ENCODE measurements around the gene MBNL2. TPM values are rescaled to one million over a fixed set of nuclear protein-coding genes. Genes with fewer than 3 reads are reported as not detected.

MBNL2 gene
- total RNA-seq, 1 experiment from 2014 or later: 74.3 TPM

GRCh38 chr13:97321101-97321500, 99.0 kb downstream of the MBNL2 start:
- no peak for TF ChIP-seq CTCF (IDR thresholded peaks at IDR 0.05; ENCODE audit: unreplicated experiment)
- Mint-ChIP-seq H3K4me1 (ENCODE audit: insufficient read depth, unreplicated experiment) (peaks cover 10% of the 10 kb centered on the region), H3K27ac (ENCODE audit: low read depth, unreplicated experiment) (no peak overlapping the region), H3K27me3 (ENCODE audit: insufficient read depth, unreplicated experiment) (no peaks in the 10 kb centered on the region), H3K36me3 (ENCODE audit: insufficient read depth, unreplicated experiment) (peaks cover 2% of the 10 kb centered on the region), H3K9me3 (ENCODE audit: unreplicated experiment) (no peaks in the 10 kb centered on the region), H3K4me3 (ENCODE audit: unreplicated experiment) (no peak overlapping the region)
- ChIA-PET CTCF (interaction anchor here (1.8 to 2.1 kb wide), 2 partner anchors 22 to 23 kb away, joined by 3 to 7 read pairs; no protein-coding TSS in a partner anchor), POLR2A (interaction anchor here (0.7 to 1.0 kb wide), 3 partner anchors 9 to 98 kb away, joined by 3 to 4 read pairs (median 4); no protein-coding TSS in a partner anchor)
- intact Hi-C loops (cut with micrococcal nuclease): no loop called here
- no peak for DNase-seq (ENCODE audit: unreplicated experiment)
- BruUV-seq (replicated peaks): no TSS peak

GRCh38 chr13:97321616-97322321, 99.6 kb downstream of the MBNL2 start:
- POLR2A ChIA-PET: interaction anchor here (0.7 to 1.0 kb wide), 3 partner anchors 8 to 16 kb away, joined by 3 to 4 read pairs (median 3); no protein-coding TSS in a partner anchor
- intact Hi-C loops (cut with micrococcal nuclease): no loop called here
- CTCF ChIA-PET: interaction anchor here (1.8 to 2.1 kb wide), 2 partner anchors 22 to 23 kb away, joined by 3 to 7 read pairs; no protein-coding TSS in a partner anchor
- H3K4me1 Mint-ChIP-seq (ENCODE audit: insufficient read depth, unreplicated experiment): peaks cover 10% of the 10 kb centered on the region
- H3K9me3 Mint-ChIP-seq (ENCODE audit: unreplicated experiment): no peaks in the 10 kb centered on the region
- H3K36me3 Mint-ChIP-seq (ENCODE audit: insufficient read depth, unreplicated experiment): no peaks in the 10 kb centered on the region
- no peak overlapping the region for H3K4me3 Mint-ChIP-seq (ENCODE audit: unreplicated experiment)
- BruUV-seq (replicated peaks): no TSS peak
- H3K27me3 Mint-ChIP-seq (ENCODE audit: insufficient read depth, unreplicated experiment): no peaks in the 10 kb centered on the region
- TF ChIP-seq CTCF (IDR thresholded peaks at IDR 0.05; ENCODE audit: unreplicated experiment): no peak
- H3K27ac Mint-ChIP-seq (ENCODE audit: low read depth, unreplicated experiment): no peak overlapping the region
- DNase-seq (ENCODE audit: unreplicated experiment): no peak

- peaks cover 19% of the 10 kb centered on the region for H3K4me1 Mint-ChIP-seq (ENCODE audit: insufficient read depth, unreplicated experiment)
- intact Hi-C loops (cut with micrococcal nuclease): no loop called here
- no peak for DNase-seq (ENCODE audit: unreplicated experiment)
- ChIA-PET CTCF (interaction anchor here (0.6 to 2.1 kb wide), 5 partner anchors 7 to 1409 kb away, joined by 3 to 7 read pairs (median 4); no protein-coding TSS in a partner anchor), POLR2A (interaction anchor here (0.9 kb wide), 1 partner anchor 10 kb away, joined by 3 read pairs; no protein-coding TSS in a partner anchor)
- no TSS peak for BruUV-seq (replicated peaks)
- H3K4me3 Mint-ChIP-seq (ENCODE audit: unreplicated experiment): no peak overlapping the region
- TF ChIP-seq CTCF (IDR thresholded peaks at IDR 0.05; ENCODE audit: unreplicated experiment): no peak
- H3K9me3 Mint-ChIP-seq (ENCODE audit: unreplicated experiment): no peaks in the 10 kb centered on the region
- no peaks in the 10 kb centered on the region for H3K27me3 Mint-ChIP-seq (ENCODE audit: insufficient read depth, unreplicated experiment)
- no peak overlapping the region for H3K27ac Mint-ChIP-seq (ENCODE audit: low read depth, unreplicated experiment)
- H3K36me3 Mint-ChIP-seq (ENCODE audit: insufficient read depth, unreplicated experiment): peaks cover 6% of the 10 kb centered on the region
Measured at GRCh38 chr13:97322740-97323342, 100.7 kb downstream of the MBNL2 start.

- ChIA-PET POLR2A (interaction anchor here (0.5 to 0.8 kb wide), 3 partner anchors 25 to 109 kb away, joined by 3 read pairs; no protein-coding TSS in a partner anchor), CTCF (interaction anchor here (0.6 to 1.3 kb wide), 3 partner anchors 9 to 214 kb away, joined by 3 to 8 read pairs (median 4); no protein-coding TSS in a partner anchor)
- no peak for DNase-seq (ENCODE audit: unreplicated experiment)
- Mint-ChIP-seq H3K4me1 (ENCODE audit: insufficient read depth, unreplicated experiment) (peaks cover 20% of the 10 kb centered on the region), H3K9me3 (ENCODE audit: unreplicated experiment) (no peaks in the 10 kb centered on the region), H3K27me3 (ENCODE audit: insufficient read depth, unreplicated experiment) (no peaks in the 10 kb centered on the region), H3K36me3 (ENCODE audit: insufficient read depth, unreplicated experiment) (peaks cover 6% of the 10 kb centered on the region), H3K4me3 (ENCODE audit: unreplicated experiment) (no peak overlapping the region), H3K27ac (ENCODE audit: low read depth, unreplicated experiment) (no peak overlapping the region)
- no TSS peak for BruUV-seq (replicated peaks)
- intact Hi-C loops (cut with micrococcal nuclease): no loop called here
- TF ChIP-seq CTCF (IDR thresholded peaks at IDR 0.05; ENCODE audit: unreplicated experiment): no peak
Measured at GRCh38 chr13:97324115-97324514, 102.0 kb downstream of the MBNL2 start.

Data from MCF 10A (cell line).